Measurements from ENCODE around the gene FAM24A.

GRCh38 chr10:122876467-122876855, 33.9 kb upstream of the FAM24A start:
- TF ChIP-seq CTCF (optimal IDR thresholded peaks at IDR 0.05 in 1 of 3, IDR thresholded peaks at IDR 0.05 in 1 of 3, conservative IDR thresholded peaks at IDR 0.05 in 1 of 3; ENCODE audit: extremely low read depth in 1 of 3, insufficient read depth in 2 of 3, low read length in 3 of 3) (no peak), EZH2 (IDR thresholded peaks at IDR 0.05; ENCODE audit: low read length) (no peak)
